ENCODE data around the gene TRAF3.

GRCh38 chr14:102932484-102933248 lies 155.4 kb downstream of the TRAF3 start:
- no peak for TF ChIP-seq EZH2 (IDR thresholded peaks at IDR 0.05; ENCODE audit: borderline replicate concordance, low read length)
- TF ChIP-seq, protein P1, sequence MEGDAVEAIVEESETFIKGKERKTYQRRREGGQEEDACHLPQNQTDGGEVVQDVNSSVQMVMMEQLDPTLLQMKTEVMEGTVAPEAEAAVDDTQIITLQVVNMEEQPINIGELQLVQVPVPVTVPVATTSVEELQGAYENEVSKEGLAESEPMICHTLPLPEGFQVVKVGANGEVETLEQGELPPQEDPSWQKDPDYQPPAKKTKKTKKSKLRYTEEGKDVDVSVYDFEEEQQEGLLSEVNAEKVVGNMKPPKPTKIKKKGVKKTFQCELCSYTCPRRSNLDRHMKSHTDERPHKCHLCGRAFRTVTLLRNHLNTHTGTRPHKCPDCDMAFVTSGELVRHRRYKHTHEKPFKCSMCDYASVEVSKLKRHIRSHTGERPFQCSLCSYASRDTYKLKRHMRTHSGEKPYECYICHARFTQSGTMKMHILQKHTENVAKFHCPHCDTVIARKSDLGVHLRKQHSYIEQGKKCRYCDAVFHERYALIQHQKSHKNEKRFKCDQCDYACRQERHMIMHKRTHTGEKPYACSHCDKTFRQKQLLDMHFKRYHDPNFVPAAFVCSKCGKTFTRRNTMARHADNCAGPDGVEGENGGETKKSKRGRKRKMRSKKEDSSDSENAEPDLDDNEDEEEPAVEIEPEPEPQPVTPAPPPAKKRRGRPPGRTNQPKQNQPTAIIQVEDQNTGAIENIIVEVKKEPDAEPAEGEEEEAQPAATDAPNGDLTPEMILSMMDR (IDR thresholded peaks at IDR 0.05; ENCODE audit: low read length) = no peak

Measured in OCI-LY1 (cell line).